HT1080 (cell line): ENCODE data around the gene ANP32B. TPM values are rescaled to one million over a fixed set of nuclear protein-coding genes. Genes with fewer than 3 reads are reported as not detected.
"Not testable (repeated sequence)": the region's sequence is repeated elsewhere in the genome, so short reads cannot be mapped to it uniquely, and the experiment has no call there.

Experiments
- DNase-seq: peaks from one replicate; pipeline ENCODE4 v3.0.0-alpha.2; 2015; ENCODE audit warnings: low read depth
- total RNA-seq: library from RNA; depleted of rRNA; stranded (reverse); fragments of >200 nt; shearing (Covaris generic); gene quantifications from 2 replicates; pipeline ENCODE4 v1.2.3, GENCODE V29; 2014

The ANP32B gene
- total RNA-seq, 1 experiment from 2014 or later = 53.1 TPM

DNA sequence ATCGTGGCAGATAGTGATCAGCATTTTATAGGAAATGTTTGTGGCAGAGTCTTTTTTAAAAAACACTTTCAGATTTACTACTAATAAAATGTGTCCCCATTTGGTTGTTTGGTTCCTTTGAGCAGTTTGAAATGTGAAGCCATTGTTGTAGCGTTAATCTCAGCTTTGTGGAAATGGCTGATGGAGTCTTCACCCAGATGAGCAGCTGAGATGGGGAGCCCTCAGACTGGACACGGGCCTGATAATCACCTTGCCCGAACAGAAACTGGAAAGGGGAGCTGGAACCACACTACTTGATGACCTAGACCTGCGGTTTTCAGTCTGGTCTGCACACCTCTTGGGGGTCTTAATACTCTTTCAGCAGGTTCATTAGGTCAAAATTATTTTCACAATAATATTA lies 20.6 kb upstream of the ANP32B start:
- no peak for DNase-seq

DNA sequence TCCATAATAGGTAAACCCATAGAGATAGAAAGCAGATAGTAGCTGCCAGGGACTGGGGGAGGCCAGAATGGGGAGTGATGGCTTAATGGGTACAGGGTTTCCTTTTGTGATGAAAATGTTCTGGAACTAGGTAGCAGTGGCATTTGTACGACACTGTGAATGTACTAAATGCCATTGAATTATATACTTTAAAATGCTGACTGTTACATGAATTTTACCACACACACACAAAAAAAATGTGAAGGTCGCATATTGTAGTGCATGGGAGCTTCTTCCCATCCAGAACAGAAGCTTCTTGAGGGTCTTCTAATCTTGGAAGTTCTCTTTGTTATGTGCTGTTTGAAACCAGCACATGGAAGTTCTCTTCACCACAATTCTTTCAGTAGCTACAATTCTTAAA lies 19.9 kb upstream of the ANP32B start:
- no peak for DNase-seq

DNA sequence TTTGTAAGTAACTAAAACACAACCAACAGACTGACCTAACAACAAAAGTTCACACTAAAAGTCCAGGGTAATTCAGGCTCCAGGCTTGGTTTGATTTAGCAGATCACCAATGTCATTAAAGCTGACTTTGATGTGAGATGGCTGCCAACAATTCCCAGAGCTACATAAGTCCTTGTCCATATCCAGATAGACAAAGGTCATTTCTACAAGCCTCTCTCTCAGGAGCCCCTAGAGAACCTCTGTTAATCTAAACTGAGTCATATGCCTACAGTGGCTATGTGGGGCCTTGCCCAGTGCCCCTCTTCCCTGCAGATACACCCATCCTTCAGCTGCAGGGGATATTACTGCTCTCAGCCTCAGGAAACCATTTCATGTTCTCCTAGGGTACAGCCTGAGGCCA lies 18.2 kb upstream of the ANP32B start:
- DNase-seq = no peak

DNA sequence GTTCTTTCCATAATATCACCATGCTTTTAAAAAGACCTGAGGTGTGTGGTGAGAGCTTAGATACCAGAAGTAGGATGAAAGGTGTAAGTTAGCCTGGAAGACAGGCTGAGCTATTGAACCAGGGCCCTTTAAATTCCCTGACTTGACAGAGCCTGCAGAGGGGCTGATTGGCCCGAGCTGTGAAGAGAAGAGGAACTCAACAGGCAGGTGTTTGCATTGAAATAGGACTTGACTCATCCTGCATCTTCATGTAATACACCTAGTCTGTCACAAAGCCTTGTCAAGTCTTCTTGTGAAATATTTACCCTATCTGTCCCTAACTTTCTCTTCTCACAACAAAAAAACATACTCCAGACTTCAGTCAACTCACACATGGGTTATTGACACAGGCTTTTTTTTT lies 16.6 kb upstream of the ANP32B start:
- DNase-seq = no peak

DNA sequence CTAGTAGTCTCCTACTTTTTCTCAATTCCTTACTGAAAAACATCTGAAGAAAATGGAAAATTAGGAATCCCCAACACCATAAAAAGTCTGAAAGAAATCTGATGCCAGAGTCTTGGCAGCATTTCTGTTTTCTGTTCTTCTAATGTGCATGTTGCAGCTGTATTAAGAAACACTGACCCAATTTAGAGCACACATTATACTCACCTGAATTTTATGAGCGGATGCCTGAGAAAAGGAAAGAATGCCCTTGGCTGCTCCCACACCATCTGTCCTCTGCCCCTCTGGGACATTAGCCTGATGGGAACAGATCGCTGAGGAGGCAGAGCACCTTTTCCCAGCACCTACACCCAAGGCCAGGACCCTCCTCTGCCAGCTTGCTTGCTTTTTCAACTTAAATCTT lies 14.1 kb upstream of the ANP32B start:
- no peak for DNase-seq

- DNase-seq = no peak
Observed at GRCh38 chr9:97970165-97970564, 13.0 kb upstream of the ANP32B start.

- DNase-seq = no peak
Observed at GRCh38 chr9:97972753-97973152, 10.4 kb upstream of the ANP32B start.

DNA sequence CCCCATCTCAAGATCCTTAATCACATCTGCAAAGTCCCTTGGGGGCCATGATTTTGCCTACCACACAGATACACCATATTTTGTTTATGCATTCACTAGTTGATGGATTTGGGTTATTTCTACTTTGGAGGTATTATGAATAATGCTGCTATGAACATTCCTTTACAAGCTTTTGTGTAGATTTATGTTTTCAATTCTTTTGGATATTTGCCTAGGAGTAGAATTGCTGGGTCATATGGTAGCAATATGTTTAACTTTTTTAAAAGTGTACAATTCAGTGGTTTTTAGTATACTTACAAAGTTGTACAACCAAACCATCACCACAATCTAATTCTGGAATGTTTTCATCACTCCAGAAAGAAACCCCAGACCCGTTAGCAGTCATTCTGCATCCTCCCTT lies 7.8 kb upstream of the ANP32B start:
- DNase-seq = no peak

DNA sequence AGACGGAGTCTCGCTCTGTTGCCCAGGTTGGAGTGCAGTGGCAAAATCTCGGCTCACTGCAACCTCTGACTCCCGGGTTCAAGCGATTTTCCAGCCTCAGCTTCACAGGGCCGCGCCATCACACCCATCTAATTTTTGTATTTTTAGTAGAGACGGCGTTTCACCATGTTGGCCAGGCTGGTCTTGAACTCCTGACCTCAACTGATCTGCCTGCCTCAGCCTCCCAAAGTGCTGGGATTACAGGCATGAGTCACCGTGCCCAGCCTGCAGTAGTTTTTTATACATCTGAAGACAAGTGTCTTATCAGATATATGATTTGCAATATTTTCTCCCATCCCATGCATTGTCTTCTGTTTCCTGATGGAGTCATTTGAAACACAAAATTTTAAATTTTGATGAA lies 6.5 kb upstream of the ANP32B start:
- not testable (repeated sequence) for DNase-seq

DNA sequence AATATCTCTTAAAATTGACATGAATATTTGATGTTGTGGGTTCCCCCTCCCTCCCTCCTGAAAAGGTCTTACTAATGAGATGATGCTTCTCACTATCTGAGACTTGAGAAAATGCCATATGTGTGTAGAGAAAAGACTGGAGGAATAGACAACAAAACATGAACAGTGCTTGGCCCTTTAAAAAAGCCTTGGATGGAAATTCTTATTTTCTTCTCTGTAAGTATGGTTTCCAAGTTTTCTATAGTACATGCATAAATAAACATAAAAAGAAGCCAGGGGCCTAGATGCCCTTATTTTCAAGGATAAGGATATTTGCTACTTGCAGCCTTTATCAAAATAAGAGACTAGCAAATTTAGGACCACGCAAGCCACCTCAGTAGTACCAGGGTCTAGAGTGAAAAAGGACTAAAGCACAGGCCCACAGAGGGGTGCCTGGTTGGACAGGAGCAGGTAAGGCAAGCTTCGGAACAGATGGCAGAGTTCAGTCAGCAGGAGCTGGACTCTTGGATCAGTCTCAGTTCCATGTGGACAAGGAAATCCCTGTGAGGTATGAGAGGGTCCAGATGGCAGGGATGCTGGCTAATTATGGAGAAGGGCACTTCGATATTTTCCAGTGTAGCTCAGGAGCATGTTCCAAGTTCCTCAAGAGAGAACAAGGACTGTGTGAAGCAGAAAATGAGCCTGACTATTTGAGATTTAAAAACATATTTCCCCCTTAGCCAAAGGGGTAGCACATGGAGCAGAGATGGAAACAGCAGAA lies 4.6 kb upstream of the ANP32B start:
- DNase-seq = no peak

GRCh38 chr9:97979788-97980478 lies 3.2 kb upstream of the ANP32B start:
- DNase-seq = no peak

DNA sequence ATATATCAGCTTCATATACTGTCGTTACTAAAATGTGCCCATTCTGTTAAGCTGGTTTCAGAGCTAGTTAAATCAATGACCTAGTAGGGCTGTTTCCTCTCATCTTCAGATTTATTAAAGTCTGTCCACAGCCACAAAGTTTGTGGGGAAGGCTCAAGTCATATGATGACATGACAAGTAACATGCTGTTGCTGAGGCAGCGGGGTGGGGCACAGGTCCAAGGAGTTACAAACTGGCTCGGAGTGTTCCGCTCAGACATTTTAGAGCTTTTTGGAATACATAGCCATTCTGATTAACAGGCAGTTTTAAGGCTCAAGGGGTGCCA lies 2.7 kb upstream of the ANP32B start:
- no peak for DNase-seq

DNA sequence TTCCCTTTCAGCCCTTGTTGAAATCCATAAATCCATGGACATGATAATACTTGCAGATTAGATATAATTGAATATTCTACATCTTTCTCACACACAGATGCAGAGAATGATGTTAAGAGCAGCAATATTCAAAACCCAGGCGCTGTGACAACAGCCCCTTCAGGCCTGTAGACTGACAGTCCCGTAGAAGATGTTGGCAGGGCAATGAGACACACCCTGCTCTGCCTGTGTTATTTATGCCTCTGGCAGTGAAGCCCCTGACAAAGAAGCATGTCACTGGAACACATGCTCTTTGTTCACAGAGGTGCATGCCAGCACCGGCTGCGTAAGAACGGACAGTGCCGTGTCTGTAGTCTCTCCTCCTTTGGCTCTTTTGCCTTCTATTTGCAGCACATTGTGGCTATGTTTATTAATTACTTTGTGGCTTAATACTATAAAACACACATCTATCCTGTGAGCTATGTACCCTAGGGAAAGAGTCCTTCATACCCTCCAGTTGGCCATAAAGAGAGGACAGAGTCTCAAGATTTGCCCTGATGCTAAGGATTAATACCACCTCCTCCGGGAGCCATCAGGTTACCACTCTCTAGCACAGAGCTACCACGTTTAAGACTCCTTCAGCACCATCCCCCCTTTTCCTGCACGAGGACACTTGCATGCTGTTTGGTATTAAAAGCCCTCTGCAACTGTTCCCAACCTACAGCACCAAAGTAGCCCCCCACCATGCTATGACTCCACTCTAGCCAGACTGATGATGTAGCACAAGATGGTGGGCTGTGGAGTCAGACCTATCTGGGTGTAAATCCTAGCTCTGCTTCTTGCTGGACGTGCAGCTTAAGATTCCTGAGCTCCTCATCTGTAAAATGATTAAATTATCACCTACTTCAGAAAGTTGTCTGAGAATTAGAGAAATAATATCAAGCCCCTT lies 2.0 kb upstream of the ANP32B start:
- no peak for DNase-seq

- no peak for DNase-seq
Observed at GRCh38 chr9:97981846-97982682, 1.1 kb upstream of the ANP32B start.

- DNase-seq = peak; percentile 17
Observed at GRCh38 chr9:97983589-97984187, 547 bp downstream of the ANP32B start.

DNA sequence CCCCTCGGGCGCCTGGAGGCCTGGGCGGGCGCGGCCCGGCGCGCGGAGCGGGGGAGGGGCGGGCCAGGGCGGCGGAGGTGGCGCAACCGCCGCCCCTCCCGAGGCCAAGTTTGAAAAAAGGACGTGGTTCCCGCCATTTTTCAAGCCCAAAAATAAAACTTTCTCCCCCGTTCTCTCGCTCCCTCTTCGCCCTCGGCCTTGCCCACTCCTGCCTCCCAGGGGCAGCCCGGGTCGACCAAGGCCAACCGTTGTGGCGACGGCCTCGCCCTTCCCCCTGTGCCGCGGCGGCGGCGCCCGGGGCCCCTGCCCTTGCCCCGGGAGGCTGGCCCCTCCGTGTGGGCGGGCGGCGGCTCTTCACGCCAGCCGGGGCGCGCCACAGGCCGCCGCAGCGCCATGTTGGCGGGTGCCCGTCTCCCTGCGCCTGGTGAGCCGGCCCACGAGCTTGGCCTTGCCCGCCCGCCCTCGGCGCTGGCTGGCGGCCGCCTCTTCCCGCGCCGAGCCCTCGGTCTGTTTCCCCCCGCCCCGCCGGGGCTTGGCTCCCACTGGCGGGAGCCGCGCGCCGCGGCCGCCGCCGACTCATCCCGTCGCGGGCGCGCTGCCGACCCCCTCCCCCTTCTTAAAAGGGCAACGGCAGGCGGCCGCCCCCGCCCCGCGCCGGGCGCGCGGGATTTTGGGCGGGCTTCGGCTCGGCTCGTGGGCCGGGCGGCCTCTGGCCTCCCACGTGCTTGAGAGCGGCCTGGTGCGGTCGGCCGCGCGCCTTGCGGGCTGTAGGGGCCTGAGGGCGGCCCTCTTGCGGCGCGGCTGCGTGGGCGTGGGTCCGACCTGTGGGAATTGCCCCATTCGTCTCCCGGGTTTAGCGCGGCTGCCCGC lies 1.3 kb downstream of the ANP32B start:
- peak; percentile 53 for DNase-seq

DNA sequence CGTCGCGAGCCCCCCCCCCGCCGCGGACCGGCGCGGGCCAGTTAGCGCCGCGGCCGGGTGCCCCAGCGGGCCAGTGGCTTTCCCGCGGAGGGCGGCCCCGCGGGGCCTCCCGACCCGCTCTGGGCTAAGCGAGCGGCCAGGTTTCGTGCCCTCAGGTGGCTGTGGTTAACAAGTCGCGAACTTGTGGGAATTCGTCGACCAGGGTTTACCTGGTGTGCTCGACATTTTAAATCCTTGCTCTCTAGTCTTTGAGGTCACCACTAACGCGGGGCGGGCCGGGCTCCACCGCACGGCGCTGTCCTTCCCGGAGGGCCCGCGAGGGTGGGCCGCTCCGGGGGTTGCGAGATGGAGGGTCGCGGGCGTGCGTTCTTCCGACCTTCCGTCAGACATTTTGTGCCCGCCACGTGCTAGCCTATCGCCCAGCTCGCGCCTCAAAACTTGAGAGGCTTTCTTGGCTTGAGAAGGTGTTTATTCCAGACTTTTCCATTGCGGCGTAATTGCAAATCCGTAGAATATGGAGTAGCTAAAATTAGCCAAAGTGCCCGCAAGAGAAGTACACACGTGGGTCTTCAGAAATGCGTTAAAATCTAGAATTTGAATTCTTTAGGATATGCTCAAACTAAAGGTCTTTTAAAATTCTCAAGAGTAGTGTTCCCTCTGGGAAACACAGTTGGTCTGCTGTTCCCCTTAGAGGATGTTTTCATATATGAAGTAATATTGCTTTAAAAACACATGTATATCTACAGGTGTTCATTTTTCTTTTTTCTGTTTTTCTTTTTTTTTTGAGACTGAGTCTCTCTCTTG lies 2.1 kb downstream of the ANP32B start:
- DNase-seq = peak; percentile 38

DNA sequence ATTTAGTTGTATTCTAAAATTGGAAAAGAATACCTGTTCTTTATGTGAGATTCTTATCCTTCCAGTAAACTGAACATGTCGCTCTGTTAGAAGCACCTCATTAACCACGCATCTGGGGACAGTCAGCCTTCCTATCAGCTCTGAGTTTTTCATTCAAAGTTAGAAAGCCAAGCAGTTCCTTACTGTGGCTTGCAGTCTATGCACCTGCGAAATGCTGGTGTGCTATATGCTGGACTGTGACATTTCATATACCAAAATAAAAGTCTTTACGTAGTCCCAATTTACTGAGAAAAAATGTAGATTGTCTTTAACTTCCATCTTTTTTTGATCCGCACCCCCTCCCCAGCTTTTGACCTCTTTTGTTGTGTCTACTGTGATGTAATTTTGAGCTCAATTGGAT lies 4.3 kb downstream of the ANP32B start:
- DNase-seq = no peak

DNA sequence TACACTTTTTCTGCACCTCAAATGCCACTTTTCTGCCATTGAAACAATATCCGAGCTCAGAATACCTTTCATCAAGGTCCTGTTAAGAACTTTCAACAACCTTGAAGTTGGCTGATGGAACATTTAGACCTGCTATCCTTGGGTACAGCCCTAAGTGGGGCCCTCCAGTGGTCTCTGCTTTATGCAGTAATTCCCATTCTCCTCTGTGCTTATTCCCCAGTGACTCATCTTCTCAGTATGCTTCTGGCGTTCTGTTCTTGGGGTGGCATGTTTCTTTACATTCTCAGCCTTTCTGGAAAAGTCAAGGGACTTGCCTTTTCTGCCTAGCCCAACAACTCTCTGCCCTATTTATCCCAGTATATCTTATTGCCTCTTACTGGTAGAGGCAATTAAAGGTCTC lies 7.1 kb downstream of the ANP32B start:
- DNase-seq = peak; percentile 79
